H9 (cell line): ENCODE measurements around the gene HHAT. TPM values are rescaled to one million over a fixed set of nuclear protein-coding genes. Genes with fewer than 3 reads are reported as not detected.

Experiments
- DNase-seq: peaks from one replicate; pipeline ENCODE4 v3.0.0-alpha.2; 2017
- H2AFZ ChIP-seq: one replicate; pipeline ENCODE4 v1.6.1; 2013; ENCODE audit warnings: mild to moderate bottlenecking, low read length, control low read depth, moderate library complexity
- H2AK5ac ChIP-seq: 2 replicates; pipeline ENCODE4 v1.6.1; 2013; ENCODE audit warnings: low read length, control low read depth, mixed read lengths; ENCODE audit not compliant: insufficient read length
- H2BK120ac ChIP-seq: one replicate; pipeline ENCODE4 v1.6.1; 2013; ENCODE audit warnings: low read depth, mild to moderate bottlenecking, low read length, control low read depth, inconsistent platforms; ENCODE audit not compliant: poor library complexity, severe bottlenecking
- H2BK12ac ChIP-seq: 2 replicates; pipeline ENCODE4 v1.6.1; 2013; ENCODE audit warnings: low read length, control low read depth, mixed read lengths, low read depth; ENCODE audit not compliant: insufficient read length
- H2BK15ac ChIP-seq: 2 replicates; pipeline ENCODE4 v1.6.1; 2013; ENCODE audit warnings: low read depth, low read length, control low read depth
- H2BK20ac ChIP-seq: one replicate; pipeline ENCODE4 v1.6.1; 2013; ENCODE audit warnings: low read depth, mild to moderate bottlenecking, low read length, control low read depth, inconsistent platforms; ENCODE audit not compliant: poor library complexity, severe bottlenecking
- H2BK5ac ChIP-seq: 2 replicates; pipeline ENCODE4 v1.6.1; 2013; ENCODE audit warnings: low read length, control low read depth, mixed read lengths; ENCODE audit not compliant: insufficient read length
- H3K14ac ChIP-seq: 2 replicates; pipeline ENCODE4 v1.6.1; 2013; ENCODE audit warnings: low read length, control low read depth; ENCODE audit not compliant: insufficient read depth
- H3K18ac ChIP-seq: 2 replicates; pipeline ENCODE4 v1.6.1; 2013; ENCODE audit warnings: low read depth, mild to moderate bottlenecking, mixed read lengths, low read length, control low read depth; ENCODE audit not compliant: insufficient read length
- H3K23ac ChIP-seq: 2 replicates; pipeline ENCODE4 v1.6.1; 2013; ENCODE audit warnings: low read length, control low read depth, mixed read lengths, low read depth; ENCODE audit not compliant: insufficient read length
- H3K23me2 ChIP-seq: 2 replicates; pipeline ENCODE4 v1.6.1; 2013; ENCODE audit warnings: low read depth, mild to moderate bottlenecking, mixed read lengths, low read length, control low read depth; ENCODE audit not compliant: insufficient read length, poor library complexity, severe bottlenecking
- H3K27ac ChIP-seq: 2 replicates; pipeline ENCODE4 v1.5.1; 2013; ENCODE audit warnings: low read length, control low read depth, mixed read lengths, low read depth; ENCODE audit not compliant: insufficient read length
- H3K27me3 ChIP-seq: 2 replicates; pipeline ENCODE4 v1.6.1; 2013; ENCODE audit warnings: low read length, control low read depth, inconsistent platforms; ENCODE audit not compliant: insufficient read depth
- H3K4ac ChIP-seq: 2 replicates; pipeline ENCODE4 v1.6.1; 2013; ENCODE audit warnings: low read depth, mild to moderate bottlenecking, control low read depth, inconsistent platforms, low read length, moderate library complexity
- H3K4me1 ChIP-seq: 2 replicates; pipeline ENCODE4 v1.6.1; 2013; ENCODE audit warnings: low read length, control low read depth, inconsistent platforms; ENCODE audit not compliant: insufficient read depth
- H3K4me2 ChIP-seq: 2 replicates; pipeline ENCODE4 v1.6.1; 2013; ENCODE audit warnings: low read length, control low read depth, mixed read lengths; ENCODE audit not compliant: insufficient read length, insufficient read depth
- H3K56ac ChIP-seq: 2 replicates; pipeline ENCODE4 v1.6.1; 2013; ENCODE audit warnings: low read depth, mild to moderate bottlenecking, mixed read lengths, low read length, control low read depth; ENCODE audit not compliant: insufficient read length
- H3K79me1 ChIP-seq: 2 replicates; pipeline ENCODE4 v1.6.1; 2013; ENCODE audit warnings: low read depth, mild to moderate bottlenecking, moderate library complexity, low read length, control low read depth, inconsistent platforms; ENCODE audit not compliant: insufficient read depth, poor library complexity, severe bottlenecking
- H3K79me2 ChIP-seq: 2 replicates; pipeline ENCODE4 v1.6.1; 2013; ENCODE audit warnings: low read length, control low read depth, inconsistent platforms; ENCODE audit not compliant: insufficient read depth
- H3K9ac ChIP-seq: 2 replicates; pipeline ENCODE4 v1.6.1; 2013; ENCODE audit warnings: low read length, control low read depth, mixed read lengths; ENCODE audit not compliant: insufficient read length; ENCODE audit errors: extremely low read depth
- H3K9me3 ChIP-seq: one replicate; pipeline ENCODE4 v1.6.1; 2013; ENCODE audit warnings: low read depth, low read length, inconsistent platforms; ENCODE audit not compliant: control insufficient read depth
- H3T11ph ChIP-seq: one replicate; pipeline ENCODE4 v1.6.1; 2013; ENCODE audit warnings: mild to moderate bottlenecking, low read length, control low read depth, inconsistent platforms
- H4K20me1 ChIP-seq: one replicate; pipeline ENCODE4 v1.6.1; 2013; ENCODE audit not compliant: control insufficient read depth, insufficient read length, insufficient read depth
- H4K5ac ChIP-seq: 2 replicates; pipeline ENCODE4 v1.6.1; 2013; ENCODE audit warnings: low read depth, mild to moderate bottlenecking, mixed read lengths, low read length, control low read depth; ENCODE audit not compliant: insufficient read length
- H4K8ac ChIP-seq: replicated peaks from 2 replicates; pipeline ENCODE4 v1.6.1; 2013; ENCODE audit warnings: low read length, control low read depth, mixed read lengths, low read depth; ENCODE audit not compliant: insufficient read length
- H4K91ac ChIP-seq: 2 replicates; pipeline ENCODE4 v1.6.1; 2013; ENCODE audit warnings: low read depth, mild to moderate bottlenecking, moderate library complexity, mixed read lengths, low read length, control low read depth; ENCODE audit not compliant: insufficient read length
- H3K27ac Mint-ChIP-seq, 3 experiments: 2 replicates in 2 of 3; 3 replicates in 1 of 3; pipeline ENCODE4 v1.8.0; 2020 to 2021; ENCODE audit warnings: mixed read lengths in 3 of 3, mild to moderate bottlenecking in 1 of 3, moderate library complexity in 1 of 3
- H3K27me3 Mint-ChIP-seq: 2 replicates; pipeline ENCODE4 v1.8.0; 2021; ENCODE audit warnings: low read depth, mild to moderate bottlenecking, moderate library complexity, mixed read lengths
- H3K36me3 Mint-ChIP-seq, 3 experiments: 2 replicates in 2 of 3; 3 replicates in 1 of 3; pipeline ENCODE4 v1.8.0; 2020 to 2021; ENCODE audit warnings: low read depth in 3 of 3, mixed read lengths in 3 of 3; ENCODE audit not compliant: insufficient read depth in 1 of 3
- H3K4me1 Mint-ChIP-seq, 2 experiments: 2 replicates each; pipeline ENCODE4 v1.8.0; 2020; ENCODE audit warnings: mixed read lengths in 2 of 2
- H3K4me3 Mint-ChIP-seq, 2 experiments: 2 replicates in 1 of 2; 3 replicates in 1 of 2; pipeline ENCODE4 v1.8.0; 2020 to 2021; ENCODE audit warnings: mild to moderate bottlenecking in 2 of 2, mixed read lengths in 2 of 2, moderate library complexity in 1 of 2
- H3K9me3 Mint-ChIP-seq, 2 experiments: 2 replicates in 1 of 2; 3 replicates in 1 of 2; pipeline ENCODE4 v1.8.0; 2020; ENCODE audit warnings: mild to moderate bottlenecking in 2 of 2, mixed read lengths in 2 of 2, moderate library complexity in 1 of 2
- CTCF ChIP-seq: fragments of 200-600 bp; sonication (generic); conservative IDR thresholded peaks from 3 replicates; pipeline ENCODE4 v1.8.0; 2021; ENCODE audit warnings: antibody characterized with exemption, mild to moderate bottlenecking
- WGBS: extraction: QIAGEN DNeasy Blood & Tissue Kit; methylation state at CpG from one replicate; pipeline ENCODE4 v1.1.7; 2013; ENCODE audit warnings: missing lambda C conversion rate, low lambda C conversion rate, mixed read lengths; ENCODE audit not compliant: insufficient read length; ENCODE audit errors: extremely low coverage; 5-methylcytosine and 5-hydroxymethylcytosine counted together
- total RNA-seq: library from RNA; stranded (reverse); gene quantifications from 2 replicates; pipeline ENCODE4 v1.2.1, GENCODE V29; 2021

HHAT gene
- total RNA-seq, 1 experiment from 2014 or later = 0.48 TPM

- Histone ChIP-seq H3K79me1 (no peaks in the 10 kb centered on the region), H3K23ac (no peak overlapping the region), H3K9me3 (no peaks in the 10 kb centered on the region), H3K14ac (no peak overlapping the region), H3K79me2 (no peaks in the 10 kb centered on the region), H3K27me3 (no peaks in the 10 kb centered on the region), H3K9ac (no peak overlapping the region), H3K4me1 (no peaks in the 10 kb centered on the region), H3K4me2 (no peak overlapping the region), H3K23me2 (no peaks in the 10 kb centered on the region), H2BK120ac (no peak overlapping the region), H3K27ac (no peak overlapping the region), H2AFZ (no peak overlapping the region), H2BK5ac (no peak overlapping the region), H4K20me1 (no peaks in the 10 kb centered on the region), H2BK15ac (no peak overlapping the region), H2BK12ac (no peak overlapping the region), H4K5ac (no peak overlapping the region), H2BK20ac (no peak overlapping the region), H2AK5ac (no peak overlapping the region), H4K91ac (no peak overlapping the region), H4K8ac (no peak overlapping the region), H3T11ph (no peak overlapping the region), H3K4ac (no peak overlapping the region), H3K18ac (peak overlapping the region; percentile 53), H3K56ac (no peak overlapping the region)
- TF ChIP-seq CTCF = no peak
- Mint-ChIP-seq H3K9me3 (no peaks in the 10 kb centered on the region), H3K4me3 (no peak overlapping the region), H3K27me3 (no peaks in the 10 kb centered on the region; the same call in 1 of the 2 replicates), H3K36me3 (no peaks in the 10 kb centered on the region), H3K27ac (peak overlapping the region in 1 of 3 experiments; percentile 78; a peak in 1 of 7 replicates), H3K4me1 (peaks cover 2 to 3% of the 10 kb centered on the region in 2 experiments; a peak in 2 of 4 replicates)
- DNase-seq = no peak
- WGBS = no CpG with 5 or more reads among the region's 7 CpGs
Measured at GRCh38 chr1:210438928-210439841, 110.5 kb downstream of the HHAT start.
